Fibroblast of pulmonary artery (primary cell): ENCODE measurements around the gene WNK2.

Source experiments
- DNase-seq: peaks from one replicate; pipeline ENCODE4 v3.0.0-alpha.2; 2010; ENCODE audit warnings: low read depth
- H3K4me3 ChIP-seq: replicated peaks from 2 replicates; pipeline ENCODE4 v1.5.1; 2011; ENCODE audit warnings: low read depth, mild to moderate bottlenecking, control low read depth, low read length, moderate library complexity
- TF ChIP-seq, protein P1 (sequence below): IDR thresholded peaks from 2 replicates; pipeline ENCODE4 v1.5.1; 2011; ENCODE audit warnings: mild to moderate bottlenecking, control low read depth, low read length, inconsistent platforms; ENCODE audit errors: missing control alignments

WNK2 gene

DNA sequence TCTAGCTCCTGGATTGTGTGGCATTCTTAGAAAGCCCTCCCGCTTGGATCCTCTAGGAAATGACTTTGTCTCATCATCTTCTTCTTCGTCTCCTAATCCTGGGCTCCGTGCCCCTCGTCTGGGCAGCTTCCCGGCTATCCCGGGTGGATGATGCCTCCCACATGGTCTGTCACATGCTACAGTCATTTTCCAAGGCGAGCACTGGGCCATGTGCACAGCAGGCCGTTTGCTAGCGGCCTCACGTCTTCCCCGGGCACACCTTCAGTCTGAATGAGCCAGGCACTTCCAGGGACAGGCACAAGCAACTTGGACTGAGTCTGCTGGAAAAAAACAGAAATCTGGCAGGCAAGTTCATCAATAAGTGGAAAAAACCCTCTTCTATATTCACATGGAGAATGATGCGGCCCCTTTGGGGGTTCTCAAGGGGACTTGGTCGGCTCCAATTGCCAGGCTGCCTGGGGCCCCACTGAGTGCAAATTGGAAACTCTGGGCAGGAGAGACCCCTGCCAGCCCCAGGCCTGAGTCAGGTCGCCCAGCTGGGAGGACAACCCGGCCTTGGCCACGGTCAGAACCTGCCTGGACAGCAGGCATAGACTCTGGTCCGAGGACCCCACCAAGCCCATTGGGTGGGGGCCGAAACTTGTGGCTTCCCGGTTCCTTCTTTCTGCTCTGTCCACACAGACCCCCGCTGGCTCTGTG is 11.1 kb upstream of the WNK2 start:
- no peak for DNase-seq
- TF ChIP-seq, protein P1, sequence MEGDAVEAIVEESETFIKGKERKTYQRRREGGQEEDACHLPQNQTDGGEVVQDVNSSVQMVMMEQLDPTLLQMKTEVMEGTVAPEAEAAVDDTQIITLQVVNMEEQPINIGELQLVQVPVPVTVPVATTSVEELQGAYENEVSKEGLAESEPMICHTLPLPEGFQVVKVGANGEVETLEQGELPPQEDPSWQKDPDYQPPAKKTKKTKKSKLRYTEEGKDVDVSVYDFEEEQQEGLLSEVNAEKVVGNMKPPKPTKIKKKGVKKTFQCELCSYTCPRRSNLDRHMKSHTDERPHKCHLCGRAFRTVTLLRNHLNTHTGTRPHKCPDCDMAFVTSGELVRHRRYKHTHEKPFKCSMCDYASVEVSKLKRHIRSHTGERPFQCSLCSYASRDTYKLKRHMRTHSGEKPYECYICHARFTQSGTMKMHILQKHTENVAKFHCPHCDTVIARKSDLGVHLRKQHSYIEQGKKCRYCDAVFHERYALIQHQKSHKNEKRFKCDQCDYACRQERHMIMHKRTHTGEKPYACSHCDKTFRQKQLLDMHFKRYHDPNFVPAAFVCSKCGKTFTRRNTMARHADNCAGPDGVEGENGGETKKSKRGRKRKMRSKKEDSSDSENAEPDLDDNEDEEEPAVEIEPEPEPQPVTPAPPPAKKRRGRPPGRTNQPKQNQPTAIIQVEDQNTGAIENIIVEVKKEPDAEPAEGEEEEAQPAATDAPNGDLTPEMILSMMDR, result no peak
- H3K4me3 ChIP-seq, result no peak overlapping the region

DNA sequence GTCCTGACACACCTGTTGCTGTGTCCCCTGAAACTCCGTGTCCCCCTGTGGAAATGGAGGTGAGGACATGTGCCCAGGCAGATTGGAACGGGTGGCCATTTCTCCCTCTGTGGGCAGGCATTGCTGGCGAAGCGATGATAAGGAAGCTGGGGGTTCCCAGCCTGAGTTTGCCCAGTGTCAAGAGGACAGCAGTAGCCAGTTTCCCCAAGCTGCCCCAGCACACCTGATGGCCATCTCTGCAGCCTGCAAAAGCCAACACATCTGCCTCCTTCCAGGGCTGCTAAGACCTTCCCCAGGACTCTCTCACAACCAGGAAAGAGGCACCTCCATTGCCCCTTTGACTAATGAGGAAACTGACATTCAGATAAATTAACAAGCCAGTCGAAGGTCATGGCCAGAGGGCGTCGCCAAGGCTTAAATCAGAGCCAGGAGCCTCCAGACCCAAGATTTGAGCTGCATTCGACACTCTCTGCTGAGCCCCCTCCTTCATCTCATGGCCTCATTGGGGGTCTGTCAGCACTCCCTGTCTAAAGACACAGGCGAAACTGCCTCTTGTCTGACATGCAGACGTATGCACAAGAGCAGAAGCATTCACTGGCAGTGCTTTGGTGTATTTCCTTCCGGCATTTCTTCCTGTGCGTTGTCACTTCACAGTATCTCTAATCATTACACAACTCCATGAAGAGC is 10.4 kb upstream of the WNK2 start:
- DNase-seq, result peak; percentile 59
- TF ChIP-seq, protein P1, result no peak
- no peak overlapping the region for H3K4me3 ChIP-seq

DNA sequence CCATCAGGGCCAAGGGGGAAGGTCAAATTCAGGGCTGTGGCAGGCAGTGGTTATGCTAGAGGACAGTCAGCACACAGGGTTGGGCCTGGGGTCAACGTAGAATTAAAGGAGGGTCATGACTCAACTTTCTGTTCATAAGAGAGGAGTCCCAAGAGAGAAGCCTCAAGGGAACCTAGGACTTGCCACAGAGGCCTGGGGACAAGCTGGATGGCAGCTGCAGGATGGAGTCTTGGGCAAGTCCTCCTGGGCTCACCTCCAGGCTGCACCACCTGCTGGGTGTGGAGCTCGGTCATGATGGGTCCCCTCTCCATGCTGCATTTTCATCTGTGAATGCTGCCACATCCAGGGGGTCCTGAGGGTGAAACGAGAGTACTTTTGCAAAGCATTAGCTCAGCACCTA is 9.0 kb upstream of the WNK2 start:
- DNase-seq, result no peak
- TF ChIP-seq, protein P1, result no peak
- H3K4me3 ChIP-seq, result no peak overlapping the region

DNA sequence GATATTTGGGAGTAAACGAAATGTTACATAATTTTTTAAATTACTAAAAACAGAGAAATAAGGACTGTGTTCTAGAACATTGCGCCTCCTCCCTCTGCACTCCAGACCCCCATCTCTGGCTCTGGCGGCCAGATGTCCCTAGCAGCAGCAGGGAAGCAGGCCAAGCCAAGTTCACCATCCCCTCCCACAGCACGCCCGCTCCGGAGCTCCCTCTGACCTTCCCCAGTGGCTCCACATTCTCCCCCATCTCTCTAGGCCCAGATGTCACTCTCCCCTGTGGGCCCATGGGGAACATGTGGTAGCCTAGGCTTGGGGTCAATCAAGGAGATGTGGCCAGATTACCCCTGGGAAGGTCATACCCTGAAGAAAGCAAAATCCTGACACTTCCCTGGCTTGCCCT is 6.3 kb upstream of the WNK2 start:
- DNase-seq, result no peak
- TF ChIP-seq, protein P1, result no peak
- no peak overlapping the region for H3K4me3 ChIP-seq

DNA sequence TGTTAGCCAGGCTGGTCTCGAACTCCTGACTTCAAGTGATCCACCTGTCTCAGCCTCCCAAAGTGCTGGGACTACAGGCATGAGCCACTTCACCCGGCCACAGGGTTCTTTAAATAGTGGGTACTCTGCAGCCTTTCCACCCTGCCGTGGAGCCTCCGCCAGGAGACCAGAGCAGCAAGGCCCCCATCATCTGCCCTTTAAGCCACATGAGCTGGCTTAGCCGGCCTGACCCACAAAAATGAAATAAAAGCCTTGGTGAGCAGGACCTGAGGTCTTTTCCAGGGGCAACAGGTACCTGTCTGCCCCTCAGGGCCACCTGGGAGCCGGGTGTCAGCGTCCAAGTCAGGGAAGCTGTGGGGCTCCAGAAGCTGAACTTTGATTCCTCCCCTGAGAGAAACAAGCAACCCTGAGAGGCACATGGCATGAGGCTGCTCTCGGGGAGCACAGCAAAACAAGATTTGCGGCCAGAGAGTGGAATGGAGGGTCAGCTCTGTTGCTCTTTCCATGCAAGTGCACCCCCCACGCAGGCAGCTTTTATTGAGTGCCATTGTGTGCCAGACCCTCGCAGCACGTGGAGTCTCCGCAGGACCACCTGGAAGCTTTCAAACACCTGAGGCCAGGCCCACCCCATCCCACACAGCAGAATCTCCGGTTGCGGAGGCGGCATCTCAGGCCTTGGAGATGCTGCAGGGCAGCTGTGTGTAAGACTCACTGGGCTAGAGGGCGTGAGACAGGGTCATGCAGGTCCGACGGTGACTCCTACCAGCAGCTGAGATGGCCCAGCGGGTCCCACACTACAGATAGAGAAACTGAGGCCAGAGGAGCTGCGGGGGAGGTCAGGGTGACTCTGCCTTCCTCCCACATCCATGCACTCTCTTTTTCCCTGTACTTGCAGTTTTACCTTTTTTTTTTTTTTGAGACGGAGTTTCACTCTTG is 4.8 kb upstream of the WNK2 start:
- H3K4me3 ChIP-seq, result no peak overlapping the region
- DNase-seq, result no peak
- TF ChIP-seq, protein P1, result no peak

DNA sequence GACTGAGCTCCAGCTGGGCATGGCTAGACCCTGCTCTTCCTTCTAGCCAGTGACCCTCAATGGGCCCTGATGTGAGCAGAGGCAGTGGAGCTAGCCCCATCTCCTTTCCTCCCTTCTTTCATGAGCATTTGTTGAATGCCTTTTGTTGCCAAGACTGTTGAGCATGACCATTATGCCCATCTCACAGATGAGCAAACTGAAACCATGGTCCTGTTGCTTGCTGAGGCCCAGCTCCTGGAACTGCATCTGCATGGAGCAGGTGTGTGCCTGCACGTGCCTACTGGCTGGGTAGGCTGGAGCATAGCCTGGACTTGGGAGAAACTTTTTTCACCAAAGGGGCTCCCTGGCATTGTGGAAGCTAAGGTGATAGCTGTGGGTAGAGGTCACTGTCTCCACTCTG is 3.0 kb upstream of the WNK2 start:
- no peak for DNase-seq
- TF ChIP-seq, protein P1, result no peak
- no peak overlapping the region for H3K4me3 ChIP-seq
